GM06990 (cell line): ENCODE measurements around the gene OR6F1.
"Not testable (repeated sequence)": the region's sequence is repeated elsewhere in the genome, so short reads cannot be mapped to it uniquely, and the experiment has no call there.

Source experiments
- DNase-seq: peaks from one replicate; pipeline ENCODE4 v3.0.0-alpha.2; 2011; ENCODE audit not compliant: insufficient read length; ENCODE audit errors: extremely low read depth
- H3K27me3 ChIP-seq: replicated peaks from 2 replicates; pipeline ENCODE4 v1.6.0; 2011; ENCODE audit warnings: low read length; ENCODE audit not compliant: control insufficient read depth, insufficient read depth
- H3K36me3 ChIP-seq: 2 replicates; pipeline ENCODE4 v1.5.1; 2011; ENCODE audit warnings: low read length; ENCODE audit not compliant: control insufficient read depth, insufficient read depth
- H3K4me3 ChIP-seq: replicated peaks from 2 replicates; pipeline ENCODE4 v1.5.1; 2011; ENCODE audit warnings: low read depth, mild to moderate bottlenecking, control low read depth, low read length
- CTCF ChIP-seq: IDR thresholded peaks from 2 replicates; pipeline ENCODE4 v1.5.1; 2011; ENCODE audit warnings: low read length, control low read depth, mild to moderate bottlenecking, inconsistent platforms; ENCODE audit not compliant: insufficient read depth, poor library complexity, severe bottlenecking

The OR6F1 gene

GRCh38 chr1:247746391-247746935, 30.0 kb upstream of the OR6F1 start:
- Histone ChIP-seq H3K4me3 (no peak overlapping the region), H3K27me3 (no peaks in the 10 kb centered on the region), H3K36me3 (no peaks in the 10 kb centered on the region)
- no peak for DNase-seq
- TF ChIP-seq CTCF, result no peak

- H3K4me3 ChIP-seq, DNase-seq, H3K27me3 ChIP-seq, H3K36me3 ChIP-seq: not testable (repeated sequence)
Observed at GRCh38 chr1:247742215-247742760, 25.8 kb upstream of the OR6F1 start.

- Histone ChIP-seq H3K4me3 (no peak overlapping the region), H3K27me3 (no peaks in the 10 kb centered on the region), H3K36me3 (no peaks in the 10 kb centered on the region)
- DNase-seq, result no peak
- no peak for TF ChIP-seq CTCF
Observed at GRCh38 chr1:247741756-247742155, 25.3 kb upstream of the OR6F1 start.

GRCh38 chr1:247740721-247741120, 24.3 kb upstream of the OR6F1 start:
- TF ChIP-seq CTCF, result no peak
- DNase-seq, result no peak
- no peaks in the 10 kb centered on the region for H3K27me3 ChIP-seq
- no peak overlapping the region for H3K4me3 ChIP-seq
- no peaks in the 10 kb centered on the region for H3K36me3 ChIP-seq

- no peaks in the 10 kb centered on the region for H3K27me3 ChIP-seq
- no peak within 1 kb of the TSS for H3K4me3 ChIP-seq
- H3K36me3 ChIP-seq, result no peaks in the 10 kb centered on the region
- no peak for DNase-seq
- no peak for TF ChIP-seq CTCF
Observed at GRCh38 chr1:247738315-247738714, 21.9 kb upstream of the OR6F1 start, which contains the start of gene OR14K1. Gene OR14K1 (plus strand): TSS chr1:247738615. CDS start chr1:247738615, 0 bp downstream.

- no peak for TF ChIP-seq CTCF
- no peaks in the 10 kb centered on the region for H3K36me3 ChIP-seq
Observed at GRCh38 chr1:247721222-247721621, 4.8 kb upstream of the OR6F1 start.

More at GRCh38 chr1:247721222-247721621, 4.8 kb upstream of the OR6F1 start:
- H3K4me3 ChIP-seq, result no peak overlapping the region
- no peak for DNase-seq
- no peaks in the 10 kb centered on the region for H3K27me3 ChIP-seq
